SK-N-SH (cell line): ENCODE data around the gene XXYLT1.

ENCODE experiments used
- CHD2 ChIP-seq: fragments of 150-350 bp; IDR thresholded peaks from 2 replicates; pipeline ENCODE4 v1.6.1; 2018; ENCODE audit warnings: low read length; ENCODE audit not compliant: partially characterized antibody
- ELF1 ChIP-seq: IDR thresholded peaks from 2 replicates; pipeline ENCODE4 v1.4.0; 2012
- POLR2AphosphoS5 ChIP-seq: IDR thresholded peaks from 2 replicates; pipeline ENCODE4 v1.6.1; 2012; ENCODE audit warnings: low read depth, low read length
- SIN3A ChIP-seq: IDR thresholded peaks from 2 replicates; pipeline ENCODE4 v1.6.1; 2012; ENCODE audit warnings: low read depth, mild to moderate bottlenecking, low read length, moderate library complexity, borderline replicate concordance
- TAF1 ChIP-seq: IDR thresholded peaks from 2 replicates; pipeline ENCODE4 v1.6.1; 2012; ENCODE audit warnings: low read depth, mild to moderate bottlenecking, low read length, moderate library complexity, borderline replicate concordance
- TCF12 ChIP-seq: IDR thresholded peaks from 2 replicates; pipeline ENCODE4 v1.4.0; 2012
- YY1 ChIP-seq: IDR thresholded peaks from 2 replicates; pipeline ENCODE4 v1.4.0; 2012; ENCODE audit warnings: low read depth, mild to moderate bottlenecking
- TF ChIP-seq, protein P1 (sequence below): fragments of 200-600 bp; sonication (generic); IDR thresholded peaks from 2 replicates; pipeline ENCODE4 v1.6.1; 2017; ENCODE audit warnings: antibody characterized with exemption, mild to moderate bottlenecking, moderate library complexity
- TF ChIP-seq, protein P2 (sequence below): IDR thresholded peaks from 2 replicates; pipeline ENCODE4; 2012
- TF ChIP-seq, protein P3 (sequence below): IDR thresholded peaks from 2 replicates; pipeline ENCODE4 v1.6.1; 2012; ENCODE audit warnings: mild to moderate bottlenecking, low read depth, low read length, moderate library complexity
- TF ChIP-seq, protein P4 (sequence below): IDR thresholded peaks from 2 replicates; pipeline ENCODE4 v1.4.0; 2012; ENCODE audit warnings: low read depth
- TF ChIP-seq, protein P5 (sequence below): fragments of 150-350 bp; IDR thresholded peaks from 2 replicates; pipeline ENCODE4 v1.6.1; 2017; ENCODE audit warnings: antibody characterized with exemption, low read length, low read depth, borderline replicate concordance

DNA sequence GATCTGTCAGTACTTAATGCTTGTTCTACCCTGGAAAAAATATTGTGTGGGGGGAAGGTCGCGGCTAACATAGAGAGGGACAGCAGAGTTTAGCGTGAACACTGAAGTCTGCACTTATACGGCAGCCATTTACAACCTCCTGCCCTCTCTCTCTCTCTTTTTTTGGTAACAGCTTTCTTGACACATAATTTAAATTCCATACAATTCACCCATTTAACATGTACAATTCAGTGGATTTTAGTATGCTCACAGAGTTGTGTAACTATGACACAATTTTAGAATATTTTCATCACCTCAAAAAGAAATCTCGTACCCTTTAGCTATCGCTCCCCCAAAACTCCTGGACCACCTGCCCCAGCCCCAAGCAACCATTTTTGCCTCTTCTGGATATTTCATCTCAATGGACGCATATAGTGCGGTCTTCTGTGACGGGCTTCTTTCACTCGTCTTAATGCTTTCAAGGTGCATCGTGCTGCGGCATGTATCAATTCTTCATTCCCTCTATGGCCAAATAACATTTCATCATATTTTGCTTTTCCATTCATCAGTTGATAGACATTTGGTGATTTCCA lies 141.8 kb downstream of the XXYLT1 start:
- TF ChIP-seq, protein P1, sequence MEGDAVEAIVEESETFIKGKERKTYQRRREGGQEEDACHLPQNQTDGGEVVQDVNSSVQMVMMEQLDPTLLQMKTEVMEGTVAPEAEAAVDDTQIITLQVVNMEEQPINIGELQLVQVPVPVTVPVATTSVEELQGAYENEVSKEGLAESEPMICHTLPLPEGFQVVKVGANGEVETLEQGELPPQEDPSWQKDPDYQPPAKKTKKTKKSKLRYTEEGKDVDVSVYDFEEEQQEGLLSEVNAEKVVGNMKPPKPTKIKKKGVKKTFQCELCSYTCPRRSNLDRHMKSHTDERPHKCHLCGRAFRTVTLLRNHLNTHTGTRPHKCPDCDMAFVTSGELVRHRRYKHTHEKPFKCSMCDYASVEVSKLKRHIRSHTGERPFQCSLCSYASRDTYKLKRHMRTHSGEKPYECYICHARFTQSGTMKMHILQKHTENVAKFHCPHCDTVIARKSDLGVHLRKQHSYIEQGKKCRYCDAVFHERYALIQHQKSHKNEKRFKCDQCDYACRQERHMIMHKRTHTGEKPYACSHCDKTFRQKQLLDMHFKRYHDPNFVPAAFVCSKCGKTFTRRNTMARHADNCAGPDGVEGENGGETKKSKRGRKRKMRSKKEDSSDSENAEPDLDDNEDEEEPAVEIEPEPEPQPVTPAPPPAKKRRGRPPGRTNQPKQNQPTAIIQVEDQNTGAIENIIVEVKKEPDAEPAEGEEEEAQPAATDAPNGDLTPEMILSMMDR, result no peak
- no peak for TF ChIP-seq POLR2AphosphoS5
- no peak for TF ChIP-seq CHD2
- TF ChIP-seq YY1, result no peak
- TF ChIP-seq TAF1, result no peak
- TF ChIP-seq, protein P2, sequence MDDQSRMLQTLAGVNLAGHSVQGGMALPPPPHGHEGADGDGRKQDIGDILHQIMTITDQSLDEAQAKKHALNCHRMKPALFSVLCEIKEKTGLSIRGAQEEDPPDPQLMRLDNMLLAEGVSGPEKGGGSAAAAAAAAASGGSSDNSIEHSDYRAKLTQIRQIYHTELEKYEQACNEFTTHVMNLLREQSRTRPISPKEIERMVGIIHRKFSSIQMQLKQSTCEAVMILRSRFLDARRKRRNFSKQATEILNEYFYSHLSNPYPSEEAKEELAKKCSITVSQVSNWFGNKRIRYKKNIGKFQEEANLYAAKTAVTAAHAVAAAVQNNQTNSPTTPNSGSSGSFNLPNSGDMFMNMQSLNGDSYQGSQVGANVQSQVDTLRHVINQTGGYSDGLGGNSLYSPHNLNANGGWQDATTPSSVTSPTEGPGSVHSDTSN, result no peak
- TF ChIP-seq, protein P3, sequence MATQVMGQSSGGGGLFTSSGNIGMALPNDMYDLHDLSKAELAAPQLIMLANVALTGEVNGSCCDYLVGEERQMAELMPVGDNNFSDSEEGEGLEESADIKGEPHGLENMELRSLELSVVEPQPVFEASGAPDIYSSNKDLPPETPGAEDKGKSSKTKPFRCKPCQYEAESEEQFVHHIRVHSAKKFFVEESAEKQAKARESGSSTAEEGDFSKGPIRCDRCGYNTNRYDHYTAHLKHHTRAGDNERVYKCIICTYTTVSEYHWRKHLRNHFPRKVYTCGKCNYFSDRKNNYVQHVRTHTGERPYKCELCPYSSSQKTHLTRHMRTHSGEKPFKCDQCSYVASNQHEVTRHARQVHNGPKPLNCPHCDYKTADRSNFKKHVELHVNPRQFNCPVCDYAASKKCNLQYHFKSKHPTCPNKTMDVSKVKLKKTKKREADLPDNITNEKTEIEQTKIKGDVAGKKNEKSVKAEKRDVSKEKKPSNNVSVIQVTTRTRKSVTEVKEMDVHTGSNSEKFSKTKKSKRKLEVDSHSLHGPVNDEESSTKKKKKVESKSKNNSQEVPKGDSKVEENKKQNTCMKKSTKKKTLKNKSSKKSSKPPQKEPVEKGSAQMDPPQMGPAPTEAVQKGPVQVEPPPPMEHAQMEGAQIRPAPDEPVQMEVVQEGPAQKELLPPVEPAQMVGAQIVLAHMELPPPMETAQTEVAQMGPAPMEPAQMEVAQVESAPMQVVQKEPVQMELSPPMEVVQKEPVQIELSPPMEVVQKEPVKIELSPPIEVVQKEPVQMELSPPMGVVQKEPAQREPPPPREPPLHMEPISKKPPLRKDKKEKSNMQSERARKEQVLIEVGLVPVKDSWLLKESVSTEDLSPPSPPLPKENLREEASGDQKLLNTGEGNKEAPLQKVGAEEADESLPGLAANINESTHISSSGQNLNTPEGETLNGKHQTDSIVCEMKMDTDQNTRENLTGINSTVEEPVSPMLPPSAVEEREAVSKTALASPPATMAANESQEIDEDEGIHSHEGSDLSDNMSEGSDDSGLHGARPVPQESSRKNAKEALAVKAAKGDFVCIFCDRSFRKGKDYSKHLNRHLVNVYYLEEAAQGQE, result no peak
- TF ChIP-seq, protein P4, sequence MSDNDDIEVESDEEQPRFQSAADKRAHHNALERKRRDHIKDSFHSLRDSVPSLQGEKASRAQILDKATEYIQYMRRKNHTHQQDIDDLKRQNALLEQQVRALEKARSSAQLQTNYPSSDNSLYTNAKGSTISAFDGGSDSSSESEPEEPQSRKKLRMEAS, result no peak
- TF ChIP-seq ELF1, result no peak
- TF ChIP-seq SIN3A, result no peak
- TF ChIP-seq TCF12, result no peak
- TF ChIP-seq, protein P5, sequence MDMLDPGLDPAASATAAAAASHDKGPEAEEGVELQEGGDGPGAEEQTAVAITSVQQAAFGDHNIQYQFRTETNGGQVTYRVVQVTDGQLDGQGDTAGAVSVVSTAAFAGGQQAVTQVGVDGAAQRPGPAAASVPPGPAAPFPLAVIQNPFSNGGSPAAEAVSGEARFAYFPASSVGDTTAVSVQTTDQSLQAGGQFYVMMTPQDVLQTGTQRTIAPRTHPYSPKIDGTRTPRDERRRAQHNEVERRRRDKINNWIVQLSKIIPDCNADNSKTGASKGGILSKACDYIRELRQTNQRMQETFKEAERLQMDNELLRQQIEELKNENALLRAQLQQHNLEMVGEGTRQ, result no peak
